K562 (cell line): ENCODE results near the gene MTARC2. TPM values are rescaled to one million over a fixed set of nuclear protein-coding genes. Genes with fewer than 3 reads are reported as not detected.

Experiments
- ATAC-seq: fragments of 200-7000 bp; cut with Tn5 transposase; 3 replicates; pipeline ENCODE4 v1.9.1; 2020; ENCODE audit warnings: moderate library complexity
- BruUV-seq: library from RNA; stranded (reverse); fragments of 400-500 nt; replicated peaks from 2 replicates; lab custom pipeline; 2021; lab: Mats Ljungman, UMichigan
- CTCF ChIA-PET: fragments of 300-600 bp; formaldehyde crosslinking; extraction: SDS; loops from one replicate; lab custom pipeline; 2021; ENCODE audit warnings: low intra/inter-chr PET ratio; lab: Yijun Ruan, JAX
- POLR2A ChIA-PET: fragments of 300-600, 350-650 bp; sonication (Branson Sonifier 250); formaldehyde crosslinking; extraction: SDS; loops from one replicate; lab custom pipeline; 2021; ENCODE audit warnings: antibody characterized with exemption, inconsistent platforms; lab: Yijun Ruan, JAX
- DNase-seq, 4 experiments: peaks; one replicate each; pipeline versions ENCODE4 v3.0.0 to v3.0.0-alpha.2; 2011 to 2018; ENCODE audit warnings: low spot score in 3 of 4, mixed read lengths in 3 of 4; ENCODE audit errors: extremely low read depth in 1 of 4
- FAIRE-seq: peaks from 2 replicates; lab custom pipeline; 2011; peaks lifted over from hg19 to GRCh38; lab: Jason Lieb, UNC
- H2AFZ ChIP-seq: 2 replicates; pipeline ENCODE4 v1.6.0; 2011; ENCODE audit warnings: low read depth, low read length, control low read depth, inconsistent platforms
- H3K27ac ChIP-seq: fragments of 200-600 bp; 3 replicates; pipeline ENCODE4 v1.8.0; 2011; ENCODE audit warnings: low read depth, mild to moderate bottlenecking, control low read depth, inconsistent platforms, low read length, moderate library complexity, mixed read lengths; ENCODE audit errors: extremely low read depth
- H3K27me3 ChIP-seq, 2 experiments: fragments of 300-600 bp in 1 of 2; 2 replicates in 1 of 2; 3 replicates in 1 of 2; pipeline versions ENCODE4 v1.6.0 to v1.8.0; 2011; ENCODE audit warnings: inconsistent platforms in 2 of 2, low read length in 2 of 2, mild to moderate bottlenecking in 1 of 2, mixed read lengths in 1 of 2, moderate library complexity in 1 of 2; ENCODE audit not compliant: control insufficient read depth in 2 of 2, insufficient read depth in 2 of 2
- H3K36me3 ChIP-seq: fragments of 300-600 bp; 3 replicates; pipeline ENCODE4 v1.8.0; 2011; ENCODE audit warnings: mild to moderate bottlenecking, low read length, inconsistent platforms; ENCODE audit not compliant: control insufficient read depth, insufficient read depth
- H3K4me1 ChIP-seq, 2 experiments: fragments of 200-600 bp in 1 of 2; replicated peaks in 1 of 2; 2 replicates in 1 of 2; 3 replicates in 1 of 2; pipeline versions ENCODE4 v1.5.1 to v1.8.0; 2011; ENCODE audit warnings: inconsistent platforms in 2 of 2, low read length in 2 of 2, mild to moderate bottlenecking in 1 of 2, mixed read lengths in 1 of 2, moderate library complexity in 1 of 2; ENCODE audit not compliant: control insufficient read depth in 2 of 2, insufficient read depth in 2 of 2
- H3K4me2 ChIP-seq: 2 replicates; pipeline ENCODE4 v1.6.1; 2011; ENCODE audit warnings: low read length, control low read depth, inconsistent platforms, mixed read lengths; ENCODE audit not compliant: insufficient read depth
- H3K4me3 ChIP-seq: fragments of 200-600 bp; sonication (generic), shearing (Covaris generic); 2 replicates; pipeline ENCODE4 v1.5.1; 2016; ENCODE audit warnings: control low read depth, inconsistent platforms
- H3K79me2 ChIP-seq: fragments of 200-600 bp; 3 replicates; pipeline ENCODE4 v1.8.0; 2011; ENCODE audit warnings: low read length, inconsistent platforms; ENCODE audit not compliant: control insufficient read depth, insufficient read depth
- H3K9ac ChIP-seq, 2 experiments: 2 replicates each; pipeline versions ENCODE4 v1.6.0 to v1.6.1; 2011; ENCODE audit warnings: low read depth in 2 of 2, low read length in 2 of 2, control low read depth in 1 of 2, inconsistent platforms in 1 of 2, mild to moderate bottlenecking in 1 of 2, mixed read lengths in 1 of 2; ENCODE audit not compliant: insufficient read depth in 1 of 2
- H3K9me1 ChIP-seq: one replicate; pipeline ENCODE4 v1.6.0; 2011; ENCODE audit warnings: inconsistent platforms, mild to moderate bottlenecking, low read length, moderate library complexity; ENCODE audit not compliant: control insufficient read depth, insufficient read depth
- H3K9me3 ChIP-seq: replicated peaks from 2 replicates; pipeline ENCODE4 v1.5.1; 2011; ENCODE audit warnings: low read depth, low read length, inconsistent platforms; ENCODE audit not compliant: control insufficient read depth, insufficient read depth
- H4K20me1 ChIP-seq: replicated peaks from 2 replicates; pipeline ENCODE4 v1.6.1; 2011; ENCODE audit warnings: low read length, inconsistent platforms, mixed read lengths; ENCODE audit not compliant: control insufficient read depth, insufficient read depth
- ARID1B ChIP-seq: fragments of 450-650 bp; IDR thresholded peaks from 2 replicates; pipeline ENCODE4 v1.6.1; 2016; ENCODE audit warnings: antibody characterized with exemption, mild to moderate bottlenecking, inconsistent platforms
- CBFA2T2 ChIP-seq: fragments of 450-650 bp; conservative IDR thresholded peaks from 2 replicates; pipeline ENCODE4 v1.6.1; 2017; ENCODE audit warnings: mild to moderate bottlenecking
- CBFA2T3 ChIP-seq: fragments of 450-650 bp; IDR thresholded peaks from 2 replicates; pipeline ENCODE4 v1.6.1; 2017
- CEBPB ChIP-seq: fragments of 450-650 bp; IDR thresholded peaks from 2 replicates; pipeline ENCODE4 v1.6.1; 2016; ENCODE audit warnings: missing genetic modification characterization, missing compliant biosample characterization
- EGR1 ChIP-seq: fragments of 450-650 bp; conservative IDR thresholded peaks from 2 replicates; pipeline ENCODE4 v1.6.1; 2017; ENCODE audit warnings: mild to moderate bottlenecking
- ETV5 ChIP-seq: sonication (generic); formaldehyde crosslinking; IDR thresholded peaks from 2 replicates; pipeline ENCODE4 v1.4.0; 2020; ENCODE audit warnings: low read depth, mild to moderate bottlenecking, missing genetic modification reagents
- GABPA ChIP-seq: fragments of 200-800 bp; sonication (Bioruptor generic); conservative IDR thresholded peaks from 2 replicates; pipeline ENCODE4 v1.6.1; 2016; ENCODE audit warnings: low read depth, missing genetic modification characterization, missing compliant biosample characterization
- NFIC ChIP-seq: fragments of 450-650 bp; IDR thresholded peaks from 2 replicates; pipeline ENCODE4 v1.6.1; 2017; ENCODE audit warnings: mild to moderate bottlenecking, inconsistent platforms
- RHOXF2B ChIP-seq: fragments of 250-450 bp; sonication (Bioruptor Pico); conservative IDR thresholded peaks from 2 replicates; pipeline ENCODE4 v1.5.1; 2021
- TAL1 ChIP-seq: fragments of 450-650 bp; IDR thresholded peaks from 2 replicates; pipeline ENCODE4 v1.6.1; 2016; ENCODE audit warnings: mild to moderate bottlenecking
- TEAD4 ChIP-seq, 2 experiments: sonication (generic) in 1 of 2; formaldehyde crosslinking in 1 of 2; IDR thresholded peaks; 2 replicates each; pipeline versions ENCODE4 v1.6.1 to v1.8.0; 2012 to 2022; ENCODE audit warnings: borderline replicate concordance in 1 of 2, inconsistent platforms in 1 of 2, low read length in 1 of 2, mild to moderate bottlenecking in 1 of 2, missing genetic modification reagents in 1 of 2
- TRIM24 ChIP-seq, 2 experiments: fragments of 450-650 bp; IDR thresholded peaks; 2 replicates each; pipeline ENCODE4 v1.6.1; 2016
- TRIM28 ChIP-seq: fragments of 450-650 bp; IDR thresholded peaks from 2 replicates; pipeline ENCODE4 v1.6.1; 2017
- ZBED1 ChIP-seq: IDR thresholded peaks from 2 replicates; pipeline ENCODE4 v1.6.1; 2014
- ZNF740 ChIP-seq, 3 experiments: fragments of 200-800 bp in 1 of 3; sonication (Bioruptor generic) in 1 of 3; sonication (generic) in 1 of 3; formaldehyde crosslinking in 1 of 3; IDR thresholded peaks; 2 replicates each; pipeline versions ENCODE4 v1.6.1 to v1.8.0; 2016 to 2022; ENCODE audit warnings: mild to moderate bottlenecking in 2 of 3, missing compliant biosample characterization in 2 of 3, missing genetic modification characterization in 2 of 3, missing genetic modification reagents in 1 of 3
- WGBS: fragments of 100-300 bp; shearing (Covaris generic); methylation state at CpG from one replicate; pipeline ENCODE4 v1.1.6; 2016; ENCODE audit warnings: low coverage, mixed read lengths; ENCODE audit not compliant: insufficient coverage; ENCODE audit errors: missing lambda C conversion rate; 5-methylcytosine and 5-hydroxymethylcytosine counted together
- in situ Hi-C: fragments of 300-500 bp; cut with MboI; formaldehyde crosslinking; loops from 4 replicates; pipeline ENCODE4 v1.15.0; 2018; ENCODE audit warnings: inconsistent platforms, mixed read lengths
- intact Hi-C: fragments of 100-400 bp; cut with micrococcal nuclease; formaldehyde crosslinking; loops from 2 replicates; pipeline ENCODE4 v1.14.2; 2022
- polyA plus RNA-seq, 8 experiments: library from polyadenylated mRNA; depleted of rRNA in 4 of 8; stranded (reverse) in 5 of 8; unstranded in 3 of 8; fragments of >200 nt; fragmentation: Nextera tagmentation in 2 of 8; fragmentation: Illumina TruSeq in 1 of 8; extraction: Ambion mirVana in 2 of 8; extraction: Trizol in 1 of 8; gene quantifications; 2 replicates each; pipeline versions ENCODE4 v1.2.1 to v1.2.3, GENCODE V29; 2011 to 2014; ENCODE audit warnings: inconsistent platforms in 1 of 8, missing spikeins in 1 of 8
- total RNA-seq, 7 experiments: library from RNA; depleted of rRNA in 6 of 7; stranded (reverse); fragments of >200 nt in 6 of 7; fragmentation: Illumina TruSeq in 2 of 7; extraction: Trizol in 2 of 7; gene quantifications; 2 replicates each; pipeline versions ENCODE4 v1.2.1 to v1.2.3, GENCODE V29; 2011 to 2021; ENCODE audit warnings: low replicate concordance in 1 of 7
- TF ChIP-seq, protein P1 (sequence below): fragments of 450-650 bp; IDR thresholded peaks from 2 replicates; pipeline ENCODE4 v1.6.1; 2016; ENCODE audit warnings: borderline replicate concordance
- TF ChIP-seq, protein P2 (sequence below): fragments of 250-450 bp; sonication (Bioruptor Pico); IDR thresholded peaks from 2 replicates; pipeline ENCODE4 v1.8.0; 2022; ENCODE audit warnings: moderate library complexity, mild to moderate bottlenecking, inconsistent platforms

MTARC2 gene
- total and polyA plus RNA-seq, 9 of the 15 experiments (the other 6 are each of a cell fraction or from before 2014, with no cell fraction given) = 0.03 to 0.35 TPM; not detected in 7

DNA sequence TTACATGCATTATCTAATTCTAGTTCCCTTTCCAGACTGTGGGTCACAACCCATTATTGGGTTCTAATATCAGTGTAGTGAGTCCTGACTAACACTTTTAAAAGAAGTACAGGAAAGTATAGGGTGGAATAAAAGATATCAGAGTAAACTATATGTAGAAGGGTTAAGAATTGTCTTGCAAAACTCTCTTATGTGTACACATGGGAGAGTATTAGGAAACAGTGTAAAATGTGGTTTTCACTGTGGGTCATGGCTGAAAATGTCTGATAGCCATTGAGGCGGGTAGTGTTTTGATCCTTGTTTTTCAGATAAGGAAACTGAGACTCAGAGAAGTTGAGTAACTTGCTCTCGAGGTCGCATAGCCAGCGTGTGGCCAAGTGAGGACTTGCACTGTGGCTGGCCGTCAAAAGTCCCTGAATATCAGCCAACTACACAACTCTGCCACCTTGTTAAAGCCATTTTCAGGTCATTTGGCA lies 20.0 kb downstream of the MTARC2 start:
- WGBS = 0% methylated on average over 5 of the region's 5 CpGs
- no TSS peak for BruUV-seq
- POLR2A ChIA-PET = interaction anchor here (1.3 kb wide), 1 partner anchor 17 kb away, joined by 3 read pairs; no protein-coding TSS in a partner anchor

More for the DNA sequence above, 20.0 kb downstream of the MTARC2 start:
- Histone ChIP-seq H3K4me1 (peaks cover 3 to 12% of the 10 kb centered on the region in 2 experiments; a peak in 3 of 5 replicates), H2AFZ (0 out of 2 replicates have a peak overlapping the region, but pooled peaks have one; percentile 9), H4K20me1 (no peaks in the 10 kb centered on the region), H3K9me3 (no peaks in the 10 kb centered on the region), H3K36me3 (no peaks in the 10 kb centered on the region), H3K27ac (no peak overlapping the region), H3K4me3 (no peak overlapping the region), H3K4me2 (no peak overlapping the region; the same call in 1 of the 2 replicates), H3K9me1 (no peaks in the 10 kb centered on the region), H3K79me2 (no peaks in the 10 kb centered on the region), H3K27me3 (peaks cover 2 to 26% of the 10 kb centered on the region in 2 experiments; a peak in 3 of 5 replicates), H3K9ac (no peak overlapping the region)
- ATAC-seq (peak; percentile 57), DNase-seq (peak in 1 of 4 experiments; percentile 41), FAIRE-seq (peak; percentile 46)
- TF ChIP-seq CBFA2T3 = peak; percentile 52
- peak; percentile 36; the same call in 1 of the 2 replicates for TF ChIP-seq TAL1
- TF ChIP-seq TRIM24 (IDR thresholded peaks at IDR 0.05) = 0 out of 4 replicates have a peak, but pooled peaks of 1 of the 2 experiments have one; percentile 11
- TF ChIP-seq ARID1B = 0 out of 2 replicates have a peak, but pooled peaks have one; percentile 16
- peak; percentile 61; the same call in 1 of the 2 replicates for TF ChIP-seq CEBPB (tag)
- TF ChIP-seq CBFA2T2 = peak; percentile 36; the same call in 1 of the 2 replicates
- no peak for TF ChIP-seq TRIM28
- TF ChIP-seq TEAD4 (IDR thresholded peaks at IDR 0.05; ENCODE audit: low read length) = peak; percentile 37; the same call in 1 of the 2 replicates
- no peak for TF ChIP-seq TEAD4 (CRISPR knock-in tag; IDR thresholded peaks at IDR 0.05; ENCODE audit: borderline replicate concordance)
- TF ChIP-seq RHOXF2B (CRISPR knock-in tag) = no peak
- TF ChIP-seq, protein P1, sequence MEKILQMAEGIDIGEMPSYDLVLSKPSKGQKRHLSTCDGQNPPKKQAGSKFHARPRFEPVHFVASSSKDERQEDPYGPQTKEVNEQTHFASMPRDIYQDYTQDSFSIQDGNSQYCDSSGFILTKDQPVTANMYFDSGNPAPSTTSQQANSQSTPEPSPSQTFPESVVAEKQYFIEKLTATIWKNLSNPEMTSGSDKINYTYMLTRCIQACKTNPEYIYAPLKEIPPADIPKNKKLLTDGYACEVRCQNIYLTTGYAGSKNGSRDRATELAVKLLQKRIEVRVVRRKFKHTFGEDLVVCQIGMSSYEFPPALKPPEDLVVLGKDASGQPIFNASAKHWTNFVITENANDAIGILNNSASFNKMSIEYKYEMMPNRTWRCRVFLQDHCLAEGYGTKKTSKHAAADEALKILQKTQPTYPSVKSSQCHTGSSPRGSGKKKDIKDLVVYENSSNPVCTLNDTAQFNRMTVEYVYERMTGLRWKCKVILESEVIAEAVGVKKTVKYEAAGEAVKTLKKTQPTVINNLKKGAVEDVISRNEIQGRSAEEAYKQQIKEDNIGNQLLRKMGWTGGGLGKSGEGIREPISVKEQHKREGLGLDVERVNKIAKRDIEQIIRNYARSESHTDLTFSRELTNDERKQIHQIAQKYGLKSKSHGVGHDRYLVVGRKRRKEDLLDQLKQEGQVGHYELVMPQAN = no peak
- no peak for TF ChIP-seq EGR1
- TF ChIP-seq NFIC = peak; percentile 37
- no peak for TF ChIP-seq ZBED1
- no peak for TF ChIP-seq ETV5 (CRISPR knock-in tag)
- TF ChIP-seq, protein P2, sequence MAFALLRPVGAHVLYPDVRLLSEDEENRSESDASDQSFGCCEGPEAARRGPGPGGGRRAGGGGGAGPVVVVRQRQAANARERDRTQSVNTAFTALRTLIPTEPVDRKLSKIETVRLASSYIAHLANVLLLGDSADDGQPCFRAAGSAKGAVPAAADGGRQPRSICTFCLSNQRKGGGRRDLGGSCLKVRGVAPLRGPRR = no peak
- TF ChIP-seq GABPA (tag) = no peak
- no peak for TF ChIP-seq ZNF740 (CRISPR knock-in tag; IDR thresholded peaks at IDR 0.05)
- TF ChIP-seq ZNF740 (tag; IDR thresholded peaks at IDR 0.05) = no peak
- in situ Hi-C loops (no loop called here), intact Hi-C loops (no loop called here)
- CTCF ChIA-PET = no interaction called here
